Kidney (tissue), 14 donors: Measurements from ENCODE around the gene CR1L. TPM values are rescaled to one million over a fixed set of nuclear protein-coding genes. Genes with fewer than 3 reads are reported as not detected.
"Not testable (repeated sequence)": the region's sequence is repeated elsewhere in the genome, so short reads cannot be mapped to it uniquely, and the experiment has no call there.

Source experiments
- DNase-seq, 5 donors: peaks; one replicate each; pipeline ENCODE4 v3.0.0-alpha.2; 2013 to 2020
- FAIRE-seq: peaks from 2 replicates; lab custom pipeline; 2012; peaks lifted over from hg19 to GRCh38; lab: Jason Lieb, UNC
- H3K27ac ChIP-seq, 2 donors: one replicate each; pipeline ENCODE4 v1.7.0; 2013; ENCODE audit warnings: low read depth in 2 of 2, low read length in 2 of 2, inconsistent platforms in 1 of 2
- H3K27me3 ChIP-seq: one replicate; pipeline ENCODE4 v1.7.1; 2013; ENCODE audit warnings: low read length, inconsistent platforms; ENCODE audit not compliant: control insufficient read depth, insufficient read depth
- H3K36me3 ChIP-seq, 3 donors: one replicate each; pipeline versions ENCODE4 v1.7.0 to v1.7.1; 2013; ENCODE audit warnings: low read length in 3 of 3, control low read depth in 1 of 3, inconsistent platforms in 1 of 3; ENCODE audit not compliant: insufficient read depth in 3 of 3, control insufficient read depth in 2 of 3
- H3K4me1 ChIP-seq, 3 donors: one replicate each; pipeline versions ENCODE4 v1.7.0 to v1.7.1; 2013; ENCODE audit warnings: low read length in 3 of 3, inconsistent platforms in 1 of 3, low read depth in 1 of 3; ENCODE audit not compliant: control insufficient read depth in 2 of 3, insufficient read depth in 2 of 3
- H3K4me3 ChIP-seq, 3 donors: one replicate each; pipeline versions ENCODE4 v1.7.0 to v1.8.1; 2013; ENCODE audit warnings: low read length in 3 of 3, control low read depth in 1 of 3, inconsistent platforms in 1 of 3
- H3K9ac ChIP-seq, 3 donors: one replicate each; pipeline versions ENCODE4 v1.7.0 to v1.7.1; 2013; ENCODE audit warnings: low read length in 3 of 3, control low read depth in 1 of 3, inconsistent platforms in 1 of 3
- H3K9me3 ChIP-seq, 3 donors: one replicate each; pipeline versions ENCODE4 v1.7.0 to v1.7.1; 2013; ENCODE audit warnings: low read length in 3 of 3, control low read depth in 1 of 3, inconsistent platforms in 1 of 3; ENCODE audit not compliant: control insufficient read depth in 2 of 3, insufficient read depth in 1 of 3
- CTCF ChIP-seq: IDR thresholded peaks from 3 replicates; pipeline ENCODE4 v1.5.1; 2012; ENCODE audit warnings: mild to moderate bottlenecking, moderate library complexity, borderline replicate concordance; ENCODE audit not compliant: insufficient read depth; ENCODE audit errors: extremely low read depth
- intact Hi-C: fragments of 100-400 bp; cut with DNase I; formaldehyde crosslinking; loops from one replicate; pipeline ENCODE4 v1.11.1; 2022
- polyA plus RNA-seq: library from polyadenylated mRNA; stranded (reverse); fragments of 350-450 nt; fragmentation: Illumina TruSeq; extraction: RNeasy Lipid Tissue Mini Kit (QIAGEN cat#74804); gene quantifications from one replicate; pipeline ENCODE4 v1.2.3, GENCODE V29; 2014; ENCODE audit warnings: low read depth, low replicate concordance; ENCODE audit not compliant: insufficient read depth
- total RNA-seq: library from RNA; stranded (reverse); fragmentation: NEBNext Ultra II Directional; extraction: Animal tissue kit (Norgen Biotek cat#: 25700); gene quantifications from one replicate; pipeline ENCODE4 v1.2.1, GENCODE V29; 2021
- donor health status: control.
- donor health status: control.
- donor health status: control.
- donor health status: control.
- donor health status: control.
- donor health status: DM: yes; HTN: yes; CAD: no.
- donor health status: Normal renal cell carcinoma (clear cell type).

CR1L gene
- total and polyA plus RNA-seq, 2 donors from 2014 or later, result 0.44 to 1.4 TPM

GRCh38 chr1:207698822-207699483, 54.0 kb downstream of the CR1L start:
- no peak overlapping the region for H3K9ac ChIP-seq
- no peaks in the 10 kb centered on the region for H3K4me1 ChIP-seq
- TF ChIP-seq CTCF, result peak; percentile 70
- no peaks in the 10 kb centered on the region for H3K27me3 ChIP-seq
- no peak overlapping the region for H3K27ac ChIP-seq
- DNase-seq (peak in 4 of 5 donors; percentile 47 to 78 (median 66)), FAIRE-seq (peak; percentile 68)
- no peak overlapping the region for H3K4me3 ChIP-seq
- no peaks in the 10 kb centered on the region for H3K9me3 ChIP-seq
- no peaks in the 10 kb centered on the region for H3K36me3 ChIP-seq
- intact Hi-C loops, result no loop called here

- H3K9ac ChIP-seq, result no peak overlapping the region
- H3K27ac ChIP-seq, result no peak overlapping the region
- no peaks in the 10 kb centered on the region for H3K9me3 ChIP-seq
- H3K27me3 ChIP-seq, result no peaks in the 10 kb centered on the region
- intact Hi-C loops, result no loop called here
- FAIRE-seq (no peak), DNase-seq (no peak)
- no peak for TF ChIP-seq CTCF
- H3K36me3 ChIP-seq, result no peaks in the 10 kb centered on the region
- no peaks in the 10 kb centered on the region for H3K4me1 ChIP-seq
- no peak overlapping the region for H3K4me3 ChIP-seq
Measured at GRCh38 chr1:207702317-207702716, 57.4 kb downstream of the CR1L start.

- intact Hi-C loops, result no loop called here
- DNase-seq (peak in 1 of 5 donors; percentile 2), FAIRE-seq (no peak)
- H3K36me3 ChIP-seq, result no peaks in the 10 kb centered on the region
- H3K27me3 ChIP-seq, result no peaks in the 10 kb centered on the region
- no peak overlapping the region for H3K4me3 ChIP-seq
- H3K9ac ChIP-seq, result no peak overlapping the region
- H3K27ac ChIP-seq, result no peak overlapping the region
- no peaks in the 10 kb centered on the region for H3K4me1 ChIP-seq
- no peak for TF ChIP-seq CTCF
- H3K9me3 ChIP-seq, result no peaks in the 10 kb centered on the region
Measured at GRCh38 chr1:207703712-207704111, 58.8 kb downstream of the CR1L start.

- H3K4me1 ChIP-seq, H3K4me3 ChIP-seq, H3K36me3 ChIP-seq, intact Hi-C loops, H3K27me3 ChIP-seq, H3K9me3 ChIP-seq, FAIRE-seq, H3K27ac ChIP-seq, H3K9ac ChIP-seq, DNase-seq: not testable (repeated sequence)
Measured at GRCh38 chr1:207708004-207708403, 63.1 kb downstream of the CR1L start.
